Testis (tissue), 3 donors: ENCODE results near the gene ATL1. TPM values are rescaled to one million over a fixed set of nuclear protein-coding genes. Genes with fewer than 3 reads are reported as not detected.

ENCODE experiments used
- DNase-seq: peaks from one replicate; pipeline ENCODE4 v3.0.0-alpha.2; 2019
- H3K27ac ChIP-seq, 2 donors: fragments of 200-600 bp; sonication (generic); one replicate each; pipeline ENCODE4 v1.5.1; 2019
- H3K27me3 ChIP-seq: fragments of 200-600 bp; sonication (generic); one replicate; pipeline ENCODE4 v1.5.1; 2019
- H3K36me3 ChIP-seq: fragments of 200-600 bp; sonication (generic); one replicate; pipeline ENCODE4 v1.5.1; 2017; ENCODE audit warnings: low read depth; ENCODE audit errors: missing control alignments
- H3K4me1 ChIP-seq: fragments of 200-600 bp; sonication (generic); one replicate; pipeline ENCODE4 v1.5.1; 2019
- H3K4me3 ChIP-seq, 2 donors: fragments of 200-600 bp; sonication (generic); one replicate each; pipeline ENCODE4 v1.5.1; 2017 to 2019
- H3K9me3 ChIP-seq: fragments of 200-600 bp; sonication (generic); one replicate; pipeline ENCODE4 v1.5.1; 2017
- CTCF ChIP-seq, 3 experiments: fragments of 450-650 bp in 2 of 3; fragments of 200-600 bp in 1 of 3; sonication (generic) in 1 of 3; IDR thresholded peaks; one replicate each; pipeline ENCODE4 v1.5.1; 2016 to 2019; ENCODE audit warnings: antibody characterized with exemption in 3 of 3, mild to moderate bottlenecking in 2 of 3, moderate library complexity in 1 of 3
- POLR2A ChIP-seq: fragments of 450-650 bp; IDR thresholded peaks from one replicate; pipeline ENCODE4 v1.6.1; 2017; ENCODE audit warnings: antibody characterized with exemption, mild to moderate bottlenecking, moderate library complexity
- WGBS, 2 donors: methylation state at CpG; one replicate each; pipeline ENCODE4 v1.1.5; 2018; 5-methylcytosine and 5-hydroxymethylcytosine counted together
- intact Hi-C: fragments of 100-400 bp; cut with DNase I; formaldehyde crosslinking; loops from one replicate; pipeline ENCODE4 v1.15.1; 2023; ENCODE audit warnings: low total_unique reads
- polyA plus RNA-seq: library from polyadenylated mRNA; stranded (reverse); fragments of 350-450 nt; fragmentation: Illumina TruSeq; extraction: RNeasy Lipid Tissue Mini Kit (QIAGEN cat#74804); gene quantifications from one replicate; pipeline ENCODE4 v1.2.3, GENCODE V29; 2014; ENCODE audit warnings: low read depth, low replicate concordance; ENCODE audit not compliant: insufficient read depth
- total RNA-seq, 2 donors: library from RNA; depleted of rRNA; stranded (reverse); fragments of >200 nt; gene quantifications; one replicate each; pipeline ENCODE4 v1.2.3, GENCODE V29; 2016

Gene ATL1
- total and polyA plus RNA-seq, 3 donors from 2014 or later = 10.0 to 25.1 (median 14.4) TPM

- H3K4me3 ChIP-seq = peak overlapping the region; percentile 79 to 93
- TF ChIP-seq CTCF (IDR thresholded peaks at IDR 0.05) = no peak
- TF ChIP-seq POLR2A = peak; percentile 55
- no peaks in the 10 kb centered on the region for H3K36me3 ChIP-seq
- no peaks in the 10 kb centered on the region for H3K27me3 ChIP-seq
- H3K27ac ChIP-seq = peak overlapping the region; percentile 95 to 98
- intact Hi-C loops = no loop called here
- H3K4me1 ChIP-seq = peaks cover 10% of the 10 kb centered on the region
- no peaks in the 10 kb centered on the region for H3K9me3 ChIP-seq
- 2% methylated on average over 20 of the region's 20 CpGs for WGBS, 2 donors
- peak; percentile 77 for DNase-seq
These were observed 107.1 kb downstream of the ATL1 start for GRCh38 chr14:50666772-50667683.

GRCh38 chr14:50667684-50667995 lies 107.7 kb downstream of the ATL1 start:
- TF ChIP-seq POLR2A = no peak
- no peaks in the 10 kb centered on the region for H3K9me3 ChIP-seq
- no peaks in the 10 kb centered on the region for H3K36me3 ChIP-seq
- WGBS, 2 donors = 0 to 1% methylated on average over 16 to 25 of the region's 25 CpGs
- H3K4me1 ChIP-seq = peaks cover 10% of the 10 kb centered on the region
- peak; percentile 66 for DNase-seq
- intact Hi-C loops = no loop called here
- H3K4me3 ChIP-seq = peak overlapping the region; percentile 79 to 93
- H3K27ac ChIP-seq = peak overlapping the region; percentile 95 to 98
- no peaks in the 10 kb centered on the region for H3K27me3 ChIP-seq

GRCh38 chr14:50667996-50668825 lies 108.3 kb downstream of the ATL1 start, which contains the start of gene SAV1:
Gene SAV1, minus strand, starts transcription at chr14:50668306. Its CDS starts 339 bp downstream, at chr14:50667967.
- Histone ChIP-seq H3K9me3 (no peaks in the 10 kb centered on the region), H3K4me3 (peak within 1 kb of the TSS; percentile 79 to 93), H3K36me3 (no peaks in the 10 kb centered on the region), H3K4me1 (peaks cover 10% of the 10 kb centered on the region), H3K27ac (peak within 1 kb of the TSS; percentile 95 to 98), H3K27me3 (no peaks in the 10 kb centered on the region)
- intact Hi-C loops = no loop called here
- peak; percentile 87 for DNase-seq
- no peak for TF ChIP-seq CTCF (IDR thresholded peaks at IDR 0.05)
- peak; percentile 0 for TF ChIP-seq POLR2A
- 0% methylated on average over 34 to 48 of the region's 92 CpGs for WGBS, 2 donors

GRCh38 chr14:50668826-50669143 lies 108.8 kb downstream of the ATL1 start:
- no peak for TF ChIP-seq POLR2A
- TF ChIP-seq CTCF (IDR thresholded peaks at IDR 0.05) = no peak
- Histone ChIP-seq H3K27ac (peak overlapping the region; percentile 95 to 98), H3K9me3 (no peaks in the 10 kb centered on the region), H3K4me3 (peak overlapping the region; percentile 79 to 93), H3K4me1 (peaks cover 13% of the 10 kb centered on the region), H3K27me3 (no peaks in the 10 kb centered on the region), H3K36me3 (no peaks in the 10 kb centered on the region)
- DNase-seq = no peak
- intact Hi-C loops = no loop called here
- 7 to 15% methylated on average over 6 of the region's 6 CpGs for WGBS, 2 donors

GRCh38 chr14:50669441-50669986 lies 109.6 kb downstream of the ATL1 start:
- Histone ChIP-seq H3K4me3 (no peak overlapping the region), H3K27ac (peak overlapping the region; percentile 8 to 98), H3K4me1 (peaks cover 13% of the 10 kb centered on the region), H3K9me3 (no peaks in the 10 kb centered on the region), H3K27me3 (no peaks in the 10 kb centered on the region), H3K36me3 (no peaks in the 10 kb centered on the region)
- intact Hi-C loops = no loop called here
- WGBS, 2 donors = 35 to 55% methylated on average over 4 of the region's 4 CpGs
- TF ChIP-seq POLR2A = no peak
- no peak for TF ChIP-seq CTCF (IDR thresholded peaks at IDR 0.05)
- no peak for DNase-seq
